Loucy (cell line): ENCODE data around the gene TMEM139.

ENCODE experiments used
- H2AFZ ChIP-seq: fragments of 200-600 bp; sonication (generic); 2 replicates; pipeline ENCODE4 v1.6.0; 2016; ENCODE audit warnings: antibody characterized with exemption, mild to moderate bottlenecking, low read length, moderate library complexity
- H3F3A ChIP-seq: fragments of 200-600 bp; 2 replicates; pipeline ENCODE4 v1.6.0; 2016; ENCODE audit warnings: antibody characterized with exemption, low read depth, mild to moderate bottlenecking
- H3K27me3 ChIP-seq: fragments of 200-600 bp; sonication (generic); 2 replicates; pipeline ENCODE4 v1.6.1; 2014; ENCODE audit warnings: low read length, mild to moderate bottlenecking; ENCODE audit not compliant: insufficient read depth, poor library complexity, severe bottlenecking
- H3K36me3 ChIP-seq: fragments of 200-600 bp; sonication (generic); 2 replicates; pipeline ENCODE4 v1.6.1; 2016; ENCODE audit warnings: low read length; ENCODE audit not compliant: insufficient read depth
- H3K4me1 ChIP-seq: fragments of 200-600 bp; sonication (generic); 2 replicates; pipeline ENCODE4 v1.5.1; 2014; ENCODE audit warnings: low read length, mild to moderate bottlenecking; ENCODE audit not compliant: insufficient read depth, poor library complexity, severe bottlenecking
- H3K4me2 ChIP-seq: fragments of 200-600 bp; sonication (generic); 2 replicates; pipeline ENCODE4 v1.6.0; 2014; ENCODE audit warnings: antibody characterized with exemption, low read length, low read depth, mild to moderate bottlenecking; ENCODE audit not compliant: poor library complexity, severe bottlenecking
- H3K4me3 ChIP-seq: fragments of 200-600 bp; sonication (generic); 2 replicates; pipeline ENCODE4 v1.5.1; 2014; ENCODE audit warnings: low read length, mild to moderate bottlenecking, mixed read lengths; ENCODE audit not compliant: poor library complexity, severe bottlenecking
- H3K79me2 ChIP-seq: fragments of 200-600 bp; sonication (generic); 2 replicates; pipeline ENCODE4 v1.6.1; 2014; ENCODE audit warnings: low read length; ENCODE audit not compliant: insufficient read depth
- H3K9ac ChIP-seq: fragments of 200-600 bp; sonication (generic); 2 replicates; pipeline ENCODE4 v1.6.0; 2014; ENCODE audit warnings: mild to moderate bottlenecking, low read depth, low read length, moderate library complexity; ENCODE audit not compliant: poor library complexity, severe bottlenecking
- H3K9me2 ChIP-seq: fragments of 200-600 bp; sonication (generic); replicated peaks from 2 replicates; pipeline ENCODE4 v1.6.1; 2016; ENCODE audit warnings: low read depth, low read length, mixed read lengths
- H3K9me3 ChIP-seq: fragments of 200-600 bp; sonication (generic); 2 replicates; pipeline ENCODE4 v1.6.1; 2014; ENCODE audit warnings: mild to moderate bottlenecking, antibody characterized with exemption, low read length, low read depth; ENCODE audit not compliant: insufficient read depth
- H4K20me1 ChIP-seq: fragments of 200-600 bp; sonication (generic); 2 replicates; pipeline ENCODE4 v1.6.0; 2014; ENCODE audit warnings: antibody characterized with exemption, low read length, mild to moderate bottlenecking; ENCODE audit not compliant: insufficient read depth, poor library complexity, severe bottlenecking
- CTCF ChIP-seq: fragments of 200-600 bp; sonication (generic); conservative IDR thresholded peaks from 2 replicates; pipeline ENCODE4 v1.5.1; 2014; ENCODE audit warnings: mild to moderate bottlenecking, antibody characterized with exemption, low read length
- EZH2phosphoT487 ChIP-seq: fragments of 200-600 bp; IDR thresholded peaks from 2 replicates; pipeline ENCODE4 v1.6.1; 2018; ENCODE audit warnings: antibody characterized with exemption, mild to moderate bottlenecking, moderate library complexity, borderline replicate concordance

TMEM139 gene

DNA sequence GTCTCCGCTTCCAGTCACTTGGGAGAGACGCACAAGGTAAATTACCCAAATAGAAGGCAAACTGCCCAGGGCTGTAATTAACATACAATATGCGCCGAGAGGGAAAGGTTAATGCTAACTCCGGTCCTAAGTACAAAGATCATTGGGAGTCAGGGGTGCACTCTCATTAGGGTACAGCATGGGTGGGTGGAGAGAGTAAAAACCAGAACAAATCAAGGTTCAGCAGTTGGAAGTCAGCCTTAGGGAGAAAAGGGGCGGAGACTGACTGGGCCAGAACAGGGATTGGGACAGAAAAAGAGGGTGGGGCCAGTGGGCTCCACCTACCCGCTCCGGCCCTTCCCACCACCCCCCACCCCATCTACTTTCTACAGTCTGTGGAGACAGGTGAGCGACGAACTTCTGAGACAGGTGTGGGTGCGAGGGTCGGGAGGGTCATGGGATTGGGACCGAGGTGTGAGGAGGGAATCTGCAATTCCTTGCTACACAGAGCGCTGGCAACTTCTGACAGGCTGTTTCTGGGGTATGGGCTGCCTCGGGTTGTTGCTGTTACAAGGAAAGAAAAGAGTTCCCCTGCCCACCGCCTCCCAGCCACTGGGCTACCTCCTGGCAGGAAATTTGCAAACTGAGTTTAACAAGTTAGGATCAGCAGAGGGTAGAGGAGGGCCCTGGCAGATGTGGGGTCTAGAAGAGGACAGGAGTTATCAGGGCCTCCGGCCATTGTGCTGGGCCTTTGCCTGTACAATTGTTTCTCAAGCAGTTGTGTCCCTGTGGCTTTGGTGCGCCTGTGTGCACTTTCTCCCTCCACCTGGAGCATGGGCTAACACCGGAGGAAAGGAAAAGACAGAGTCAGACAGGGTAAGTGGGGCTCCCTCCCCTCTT lies at the start of gene TMEM139:
Gene TMEM139, plus strand, starts transcription at position 368 of the 879 bp plus-strand sequence. CDS start 1,000 bp downstream, outside the sequence.
- Histone ChIP-seq H3F3A (no peaks in the 10 kb centered on the region), H3K79me2 (peaks cover 16% of the 10 kb centered on the region), H3K4me2 (no peak within 1 kb of the TSS), H3K4me1 (peaks cover 19% of the 10 kb centered on the region), H2AFZ (no peak within 1 kb of the TSS), H3K27me3 (no peaks in the 10 kb centered on the region), H3K9ac (peak within 1 kb of the TSS; percentile 35), H4K20me1 (peaks cover 12% of the 10 kb centered on the region), H3K9me3 (no peaks in the 10 kb centered on the region), H3K4me3 (no peak within 1 kb of the TSS), H3K36me3 (no peaks in the 10 kb centered on the region), H3K9me2 (no peaks in the 10 kb centered on the region)
- TF ChIP-seq EZH2phosphoT487 (no peak), CTCF (no peak)

DNA sequence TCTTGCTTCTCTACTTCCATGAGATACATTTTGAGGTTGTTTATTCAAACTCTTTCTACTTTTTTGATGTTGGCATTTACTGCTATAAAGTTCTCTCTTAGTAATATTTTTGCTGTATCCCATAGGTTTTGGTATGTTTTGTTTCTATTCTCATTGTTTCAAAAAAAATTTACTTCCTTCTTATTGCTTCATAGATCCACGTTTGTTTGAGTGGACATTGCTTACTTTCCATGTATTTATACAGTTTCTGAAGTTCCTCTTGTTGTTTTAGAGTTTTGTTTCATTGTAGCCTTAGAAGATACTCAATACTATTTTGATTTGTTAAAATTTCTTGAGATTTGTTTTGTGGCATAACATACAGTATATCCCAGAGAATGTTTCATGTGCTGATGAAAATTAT lies 49.2 kb upstream of the TMEM139 start:
- no peak overlapping the region for H2AFZ ChIP-seq
- TF ChIP-seq CTCF: no peak
- H3K36me3 ChIP-seq: no peaks in the 10 kb centered on the region
- H3K4me2 ChIP-seq: no peak overlapping the region
- H3K27me3 ChIP-seq: peaks cover 9% of the 10 kb centered on the region
- no peak overlapping the region for H3K9ac ChIP-seq
- no peaks in the 10 kb centered on the region for H3K4me1 ChIP-seq
- peaks cover 8% of the 10 kb centered on the region; the same call in 1 of the 2 replicates for H3K9me3 ChIP-seq
- H3K9me2 ChIP-seq: no peaks in the 10 kb centered on the region
- H3K4me3 ChIP-seq: no peak overlapping the region
- no peaks in the 10 kb centered on the region for H4K20me1 ChIP-seq
- no peaks in the 10 kb centered on the region for H3K79me2 ChIP-seq
- no peaks in the 10 kb centered on the region for H3F3A ChIP-seq

- Histone ChIP-seq H3F3A (no peaks in the 10 kb centered on the region), H3K4me3 (no peak overlapping the region), H3K27me3 (peaks cover 9% of the 10 kb centered on the region), H3K9me3 (peaks cover 8% of the 10 kb centered on the region; the same call in 1 of the 2 replicates), H3K4me2 (no peak overlapping the region), H3K9me2 (no peaks in the 10 kb centered on the region), H4K20me1 (no peaks in the 10 kb centered on the region), H3K9ac (no peak overlapping the region), H3K4me1 (peaks cover 3% of the 10 kb centered on the region), H3K36me3 (no peaks in the 10 kb centered on the region), H2AFZ (no peak overlapping the region), H3K79me2 (no peaks in the 10 kb centered on the region)
- no peak for TF ChIP-seq EZH2phosphoT487
Measured at GRCh38 chr7:143236408-143236990, 48.3 kb upstream of the TMEM139 start.
